ENCODE data around the gene RBM18.

Gene RBM18

DNA sequence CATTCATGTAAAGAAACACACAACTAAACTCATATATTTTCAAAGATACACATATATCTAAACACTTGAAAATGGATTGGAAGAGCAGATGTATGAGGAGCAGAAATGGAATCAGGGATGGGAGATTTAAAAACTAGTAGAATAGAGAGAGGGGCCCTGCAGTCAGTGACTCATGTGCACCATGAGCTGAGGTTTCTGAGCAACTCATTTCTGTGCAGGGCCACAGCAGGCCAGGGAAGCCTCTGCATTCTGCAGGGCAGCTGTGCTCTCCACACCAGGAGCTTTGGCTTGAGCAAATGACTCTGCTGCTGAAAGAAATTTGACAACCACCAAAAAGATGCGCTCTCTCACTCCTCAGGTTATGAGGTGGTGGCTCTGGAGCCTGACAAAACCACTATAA, 63.0 kb downstream of the RBM18 start:
- DNase-seq: no peak

DNA sequence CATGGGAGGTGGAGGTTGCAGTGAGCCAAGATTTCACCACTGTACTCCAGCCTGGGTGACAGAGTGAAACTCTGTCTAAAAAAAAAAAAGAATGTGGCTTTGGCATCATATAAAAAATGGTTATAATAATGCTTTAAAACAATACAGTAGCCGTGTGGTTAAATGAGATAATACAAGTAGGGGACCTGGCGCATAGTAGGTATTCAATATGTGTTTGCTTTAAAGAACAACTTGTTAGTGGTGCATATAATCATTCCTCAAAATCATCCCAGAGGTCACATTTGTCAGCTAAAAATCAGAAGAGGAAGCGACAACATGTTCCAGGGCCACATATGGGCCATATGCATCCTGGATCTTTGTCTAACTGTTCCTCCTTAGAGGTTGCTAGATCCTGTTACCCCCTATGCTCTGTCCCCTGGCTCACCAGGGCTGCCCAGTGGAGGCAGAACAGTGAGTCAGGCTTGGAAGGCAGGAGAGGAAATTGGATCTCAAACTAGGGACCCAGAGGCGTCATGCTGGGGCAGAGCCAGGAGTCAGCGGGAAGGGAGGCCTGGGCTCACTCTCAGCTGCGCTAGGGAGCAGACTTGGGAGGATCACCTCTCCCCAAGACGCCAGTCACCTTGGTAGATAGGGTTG, 63.6 kb downstream of the RBM18 start:
- no peak for DNase-seq

DNA sequence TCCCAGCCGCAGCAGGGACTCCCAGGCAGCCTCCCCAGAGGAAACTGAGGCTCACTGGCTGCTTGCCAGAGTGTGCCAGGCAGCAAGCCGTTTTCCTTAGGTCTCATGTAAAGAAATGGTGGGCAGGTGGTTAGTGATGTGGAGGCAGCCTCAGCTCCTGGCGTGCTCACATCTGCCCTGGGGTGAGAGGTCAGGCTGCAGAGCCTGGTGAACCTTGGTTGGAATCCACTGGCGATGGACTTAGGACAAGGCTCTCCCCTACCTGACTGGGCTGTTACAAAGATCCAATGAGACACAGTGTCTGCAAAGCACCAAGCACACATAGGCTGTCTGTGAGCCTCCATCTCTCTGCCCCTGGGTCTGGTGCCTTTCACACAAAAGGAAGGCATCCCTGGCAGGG, 66.8 kb downstream of the RBM18 start:
- DNase-seq: no peak

DNA sequence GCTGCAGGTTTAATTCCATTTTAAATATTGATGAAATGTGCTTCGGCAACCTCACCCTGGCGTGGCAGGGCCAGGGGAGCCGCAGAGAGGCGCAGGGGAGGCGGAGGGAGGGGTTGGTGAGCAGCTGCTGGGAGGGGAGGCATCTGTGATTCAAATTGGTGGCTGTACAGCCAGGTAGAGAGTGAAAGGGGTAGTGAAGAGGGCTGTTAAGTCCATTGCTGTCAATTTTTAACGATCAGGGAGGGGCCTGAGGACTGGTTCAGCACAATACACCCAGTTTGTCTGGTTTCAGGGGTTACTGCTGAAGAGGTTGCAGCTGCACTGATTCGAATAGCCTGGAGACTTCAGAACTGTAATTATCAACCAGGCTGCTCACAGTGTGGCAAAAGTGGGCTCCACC, 67.2 kb downstream of the RBM18 start:
- no peak for DNase-seq

DNA sequence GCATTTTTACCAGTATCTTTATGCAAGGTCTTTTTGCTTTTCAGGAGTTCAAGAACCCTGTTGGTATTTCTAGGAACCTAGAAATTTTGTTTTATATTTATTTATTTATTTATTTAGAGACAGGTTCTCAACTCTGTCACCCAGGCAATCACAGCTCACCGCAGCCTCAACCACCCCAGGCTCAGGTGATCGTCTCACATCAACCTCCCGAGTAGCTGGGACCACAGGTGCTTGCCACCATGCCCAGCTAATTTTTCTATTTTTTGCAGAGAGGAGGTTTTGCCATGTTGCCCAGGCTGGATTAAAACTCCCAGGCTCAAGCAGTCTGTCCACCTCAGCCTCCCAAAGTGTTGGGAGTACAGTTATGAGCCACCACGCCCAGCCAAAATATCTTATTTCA, 68.8 kb downstream of the RBM18 start:
- DNase-seq: no peak

DNA sequence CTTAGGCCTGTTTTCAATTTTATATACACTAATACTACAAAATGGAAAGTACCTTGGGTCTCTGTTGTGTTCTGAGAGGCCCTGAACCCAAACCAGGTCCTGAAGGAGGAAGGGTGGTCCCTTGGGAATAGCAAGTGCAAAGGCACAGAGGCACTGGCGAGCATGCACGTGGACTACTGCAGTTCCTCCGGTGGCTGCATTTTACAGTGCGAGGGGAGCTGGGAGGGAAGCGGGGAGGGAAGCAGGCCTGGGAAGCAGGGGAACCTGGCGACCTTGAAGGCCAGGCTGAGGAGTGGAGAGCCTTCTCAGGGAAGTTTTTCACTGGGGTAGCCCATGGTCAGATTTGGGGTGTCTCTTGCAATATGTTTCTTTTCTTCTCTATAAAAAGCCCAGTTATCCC, 71.0 kb downstream of the RBM18 start:
- DNase-seq: no peak

DNA sequence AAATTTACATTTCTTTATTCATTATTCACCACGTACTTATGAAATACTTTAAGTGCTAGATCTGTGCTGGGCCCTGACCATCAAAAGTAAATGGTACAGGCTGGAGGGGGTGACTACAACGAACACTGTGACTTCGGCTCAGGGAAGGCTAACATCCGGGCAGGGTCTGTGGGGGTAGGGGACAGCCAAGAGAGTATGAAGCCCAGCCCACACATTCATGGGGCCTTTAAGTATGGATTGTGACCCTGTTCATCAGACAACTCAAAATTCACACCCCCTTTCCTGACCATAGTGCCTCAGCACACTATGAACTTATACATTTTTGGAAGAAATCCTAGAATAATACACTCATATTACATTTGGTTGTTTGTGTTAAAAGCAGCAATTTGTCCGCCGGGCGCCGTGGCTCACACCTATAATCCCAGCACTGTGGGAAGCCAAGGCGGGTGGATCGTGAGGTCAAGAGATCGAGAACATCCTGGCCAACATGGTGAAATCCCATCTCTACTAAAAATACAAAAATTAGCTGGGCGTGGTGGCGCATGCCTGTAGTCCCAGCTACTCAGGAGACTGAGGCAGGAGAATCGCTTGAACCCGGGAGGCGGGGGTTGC, 71.6 kb downstream of the RBM18 start:
- no peak for DNase-seq

DNA sequence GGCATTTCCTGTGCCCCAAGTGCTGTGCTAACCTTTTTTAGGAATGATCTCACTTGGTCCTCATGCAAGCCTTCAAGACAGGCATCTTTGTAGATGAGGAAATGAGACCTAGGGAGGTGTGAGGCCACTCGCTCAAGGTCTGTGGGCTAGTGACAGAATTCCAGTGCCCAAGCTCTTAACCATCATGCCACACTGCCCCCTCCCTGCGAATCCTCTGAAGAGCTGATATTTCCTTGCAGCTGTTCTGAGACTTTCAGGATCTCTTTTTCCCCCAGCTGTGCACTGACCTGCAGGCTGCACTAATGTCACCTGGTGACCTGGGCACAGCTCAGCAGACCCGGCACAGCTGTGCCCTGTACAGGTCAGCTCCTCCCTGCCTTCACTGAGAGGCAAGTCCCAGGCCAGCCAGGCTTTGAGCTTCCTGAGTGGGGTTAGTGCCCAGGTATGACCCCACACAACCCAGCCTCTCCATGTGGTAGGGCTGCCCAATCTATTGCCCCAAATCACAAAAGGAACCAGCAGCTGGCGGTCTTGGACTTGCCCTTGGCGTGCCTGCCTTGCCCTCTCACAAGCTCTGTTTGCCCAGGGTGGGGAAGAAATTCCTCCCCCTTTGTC, 72.3 kb downstream of the RBM18 start:
- no peak for DNase-seq

DNA sequence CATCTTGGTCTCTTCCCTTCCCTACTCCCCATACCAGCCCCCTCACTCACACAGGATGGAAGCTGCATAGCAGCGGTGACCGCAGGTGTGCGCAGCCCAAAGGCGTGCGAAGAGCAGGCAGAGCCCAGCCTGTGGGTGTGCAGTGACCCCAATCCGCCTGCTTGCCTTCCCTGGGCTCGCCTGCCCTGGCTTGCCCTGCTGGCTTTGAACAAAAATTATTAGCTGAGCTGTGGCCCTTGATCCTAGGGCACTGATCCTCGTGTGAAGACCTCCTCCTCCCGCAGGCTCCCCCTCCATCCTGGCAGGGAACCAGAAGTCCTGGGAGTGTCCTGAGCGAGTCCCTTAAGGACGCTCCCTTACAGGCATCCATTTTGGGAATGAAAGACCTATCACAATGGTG, 73.1 kb downstream of the RBM18 start:
- DNase-seq: no peak

DNA sequence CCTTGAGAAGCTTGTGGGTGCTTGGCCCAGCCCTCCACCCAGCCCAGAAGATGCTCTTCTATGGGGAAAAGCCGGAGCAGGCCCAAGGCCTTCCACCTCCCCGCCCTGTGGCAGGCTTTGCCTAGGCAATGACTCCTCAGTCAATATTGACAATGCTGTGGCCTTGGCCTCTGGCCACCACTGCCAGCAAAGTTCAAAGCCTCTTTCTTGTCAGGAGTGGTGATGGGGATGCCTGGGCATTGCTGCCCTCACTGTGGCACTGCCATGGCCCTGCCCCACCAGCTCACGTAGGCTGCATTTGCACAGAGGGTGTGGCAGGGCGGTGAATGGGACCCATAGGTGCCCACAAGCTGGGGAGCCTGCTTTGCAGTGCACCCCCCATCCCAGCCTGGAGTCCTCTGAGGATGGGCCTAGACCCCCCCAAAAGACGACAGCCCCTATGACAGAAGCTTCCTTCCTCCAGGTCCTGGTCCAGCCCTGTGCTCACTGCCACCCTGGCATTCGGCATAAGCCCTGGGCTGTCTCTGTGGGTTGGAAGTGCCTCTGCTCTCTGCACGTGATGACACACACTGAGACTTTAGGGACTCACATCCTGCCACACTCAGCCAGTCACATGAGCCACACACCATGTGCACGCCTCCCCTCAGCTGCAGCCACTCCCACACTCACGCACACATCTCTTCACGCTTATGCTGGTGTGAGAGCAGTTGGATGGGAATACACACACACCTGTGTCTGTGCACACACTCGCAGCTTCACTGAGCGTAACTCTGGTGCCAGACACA, 73.9 kb downstream of the RBM18 start:
- DNase-seq: no peak

DNA sequence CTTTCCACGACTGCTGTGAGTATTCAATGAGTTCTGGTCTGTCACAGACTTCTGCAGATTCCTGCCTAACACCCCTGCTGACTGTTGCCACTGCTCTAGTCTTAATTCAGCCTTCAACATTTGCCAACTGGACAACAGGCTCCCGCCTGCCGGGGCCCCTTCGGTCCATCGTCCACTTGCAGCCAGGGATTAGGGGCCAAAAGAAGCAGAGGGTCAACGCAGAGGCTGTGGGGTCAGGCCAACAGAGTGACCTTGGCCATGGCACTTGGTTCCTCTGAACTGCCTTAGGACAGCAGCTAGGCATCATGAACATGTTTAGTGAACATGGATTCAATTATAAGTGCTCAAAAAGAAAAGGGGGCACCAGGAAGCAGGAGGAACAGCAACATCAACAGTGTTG, 76.3 kb downstream of the RBM18 start:
- no peak for DNase-seq

Data from NK-92 treated with Interleukin-12 subunit alpha and Interleukin-12 subunit beta, amount 100 ng/mL, for 24 hours (cell line).